Measurements from ENCODE around the gene ELAVL1. TPM values are rescaled to one million over a fixed set of nuclear protein-coding genes. Genes with fewer than 3 reads are reported as not detected.

The ELAVL1 gene
- total and polyA plus RNA-seq, 4 donors: 15.0 to 72.8 (median 47.0) TPM

GRCh38 chr19:7922836-7923195 is 82.6 kb downstream of the ELAVL1 start:
- H3K36me3 ChIP-seq (ENCODE audit: control insufficient read depth in 4 of 4, insufficient read depth in 4 of 4, low read length in 4 of 4): peaks cover 0 to 18% (median 8%) of the 10 kb centered on the region in 4 donors
- no peak overlapping the region for H3K27ac ChIP-seq (ENCODE audit: low read depth in 1 of 2, low read length in 1 of 2)
- H3K4me1 ChIP-seq (ENCODE audit: control insufficient read depth in 5 of 5, insufficient read depth in 5 of 5, low read length in 5 of 5): peaks cover 0 to 25% (median 17%) of the 10 kb centered on the region in 5 donors
- no peak overlapping the region for H3K4me3 ChIP-seq
- 89 to 93% methylated on average over 8 of the region's 8 CpGs for WGBS, 2 donors
- DNase-seq: no peak
- peaks cover 0 to 20% (median 8%) of the 10 kb centered on the region in 3 donors for H3K27me3 ChIP-seq (ENCODE audit: control insufficient read depth in 3 of 3, insufficient read depth in 3 of 3, low read length in 2 of 3)
- no peak overlapping the region for H3K9ac ChIP-seq (ENCODE audit: insufficient read depth in 1 of 2, low read length in 2 of 2)
- H3K9me3 ChIP-seq (ENCODE audit: control insufficient read depth in 4 of 4, insufficient read depth in 3 of 4, low read length in 3 of 4): no peaks in the 10 kb centered on the region
- no peak for ATAC-seq (ENCODE audit: insufficient read depth, low FRiP score)
- no peak for TF ChIP-seq CTCF (IDR thresholded peaks at IDR 0.05; ENCODE audit: control extremely low read depth, extremely low read depth)

GRCh38 chr19:7921967-7922835 is 83.2 kb downstream of the ELAVL1 start:
- 93 to 94% methylated on average over 31 of the region's 31 CpGs for WGBS, 2 donors
- ATAC-seq (ENCODE audit: insufficient read depth, low FRiP score) (no peak), DNase-seq (no peak)
- no peaks in the 10 kb centered on the region for H3K9me3 ChIP-seq (ENCODE audit: control insufficient read depth in 4 of 4, insufficient read depth in 3 of 4, low read length in 3 of 4)
- H3K36me3 ChIP-seq (ENCODE audit: control insufficient read depth in 4 of 4, insufficient read depth in 4 of 4, low read length in 4 of 4): peaks cover 0 to 18% (median 8%) of the 10 kb centered on the region in 4 donors
- H3K9ac ChIP-seq (ENCODE audit: insufficient read depth in 1 of 2, low read length in 2 of 2): no peak overlapping the region
- no peak overlapping the region for H3K27ac ChIP-seq (ENCODE audit: low read depth in 1 of 2, low read length in 1 of 2)
- no peak for TF ChIP-seq CTCF (IDR thresholded peaks at IDR 0.05; ENCODE audit: control extremely low read depth, extremely low read depth)
- peaks cover 0 to 22% (median 11%) of the 10 kb centered on the region in 3 donors for H3K27me3 ChIP-seq (ENCODE audit: control insufficient read depth in 3 of 3, insufficient read depth in 3 of 3, low read length in 2 of 3)
- peaks cover 0 to 30% (median 17%) of the 10 kb centered on the region in 5 donors for H3K4me1 ChIP-seq (ENCODE audit: control insufficient read depth in 5 of 5, insufficient read depth in 5 of 5, low read length in 5 of 5)
- H3K4me3 ChIP-seq: no peak overlapping the region

- Histone ChIP-seq H3K9me3 (ENCODE audit: control insufficient read depth in 4 of 4, insufficient read depth in 3 of 4, low read length in 3 of 4) (no peaks in the 10 kb centered on the region), H3K4me3 (peak overlapping the region; percentile 48), H3K27me3 (ENCODE audit: control insufficient read depth in 3 of 3, insufficient read depth in 3 of 3, low read length in 2 of 3) (peaks cover 0 to 26% (median 15%) of the 10 kb centered on the region in 3 donors), H3K36me3 (ENCODE audit: control insufficient read depth in 4 of 4, insufficient read depth in 4 of 4, low read length in 4 of 4) (peaks cover 0 to 15% (median 8%) of the 10 kb centered on the region in 4 donors), H3K9ac (ENCODE audit: insufficient read depth in 1 of 2, low read length in 2 of 2) (no peak overlapping the region), H3K4me1 (ENCODE audit: control insufficient read depth in 5 of 5, insufficient read depth in 5 of 5, low read length in 5 of 5) (peaks cover 0 to 32% (median 20%) of the 10 kb centered on the region in 5 donors), H3K27ac (ENCODE audit: low read depth in 1 of 2, low read length in 1 of 2) (peak overlapping the region; percentile 4 to 89)
- DNase-seq (no peak), ATAC-seq (ENCODE audit: insufficient read depth, low FRiP score) (no peak)
- no peak for TF ChIP-seq CTCF (IDR thresholded peaks at IDR 0.05; ENCODE audit: control extremely low read depth, extremely low read depth)
- WGBS, 2 donors: 48 to 51% methylated on average over 17 of the region's 17 CpGs
Measured at GRCh38 chr19:7921302-7921966, 84.0 kb downstream of the ELAVL1 start.

Measured in lung (tissue), 12 donors.